PFSK-1 (cell line): ENCODE measurements around the gene VAMP5.

Source experiments
- FOXP2 ChIP-seq: optimal IDR thresholded peaks from 2 replicates; pipeline ENCODE3; 2011; ENCODE audit warnings: borderline replicate concordance, control low read depth, inconsistent platforms; ENCODE audit not compliant: insufficient read depth; ENCODE audit errors: extremely low read length, extremely low read depth
- POLR2AphosphoS5 ChIP-seq: IDR thresholded peaks from 2 replicates; pipeline ENCODE4 v1.6.1; 2012; ENCODE audit warnings: low read depth, mild to moderate bottlenecking, control low read depth, low read length, moderate library complexity
- REST ChIP-seq, 2 experiments: IDR thresholded peaks; 2 replicates each; pipeline versions ENCODE4 v1.6.1 to v1.8.0; 2011 to 2012; ENCODE audit warnings: low read depth in 2 of 2, low read length in 2 of 2, control low read depth in 1 of 2, inconsistent platforms in 1 of 2, mild to moderate bottlenecking in 1 of 2, moderate library complexity in 1 of 2; ENCODE audit not compliant: insufficient read depth in 1 of 2
- SIN3A ChIP-seq: IDR thresholded peaks from 2 replicates; pipeline ENCODE4 v1.6.1; 2012; ENCODE audit warnings: mild to moderate bottlenecking, low read length, moderate library complexity, borderline replicate concordance; ENCODE audit not compliant: insufficient read depth
- TAF1 ChIP-seq: IDR thresholded peaks from 2 replicates; pipeline ENCODE4 v1.6.1; 2012; ENCODE audit warnings: low read length, control low read depth, borderline replicate concordance; ENCODE audit not compliant: insufficient read depth

VAMP5 gene

DNA sequence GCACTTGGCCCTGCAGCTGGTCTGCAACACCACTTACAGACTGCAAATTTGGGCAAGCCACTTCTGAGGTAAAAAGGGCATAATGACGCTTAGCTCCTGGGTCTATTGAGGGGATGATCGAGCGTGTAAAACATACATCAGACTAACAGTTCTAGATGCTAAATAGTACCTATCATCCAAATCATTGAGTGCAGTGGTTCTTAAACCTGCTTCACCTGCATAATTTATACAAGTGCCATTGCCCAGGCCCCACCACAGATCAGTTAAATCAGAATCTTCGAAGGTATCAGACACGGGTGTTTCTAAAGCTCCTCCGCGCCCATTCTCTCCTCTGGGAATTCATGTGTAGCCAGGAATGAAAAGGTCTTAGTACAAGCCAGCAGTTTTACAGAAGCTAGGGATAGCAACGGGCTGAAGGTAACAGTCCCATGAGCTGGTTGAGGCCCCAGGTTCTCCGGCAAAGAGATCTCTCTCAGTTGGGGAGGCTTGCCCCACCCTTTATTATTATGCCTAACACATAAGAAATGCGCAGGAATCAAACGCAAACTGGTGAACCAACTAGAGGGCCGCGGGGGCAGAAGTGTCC lies 10.6 kb downstream of the VAMP5 start:
- TF ChIP-seq POLR2AphosphoS5: no peak
- TF ChIP-seq SIN3A: no peak
- no peak for TF ChIP-seq TAF1
- TF ChIP-seq REST (IDR thresholded peaks at IDR 0.05; ENCODE audit: insufficient read depth in 1 of 2, low read depth in 2 of 2, low read length in 2 of 2): no peak
- TF ChIP-seq FOXP2: no peak

- TF ChIP-seq POLR2AphosphoS5: peak; percentile 88
- TF ChIP-seq SIN3A: peak; percentile 16; the same call in 1 of the 2 replicates
- TF ChIP-seq TAF1: peak; percentile 71; the same call in 1 of the 2 replicates
- no peak for TF ChIP-seq FOXP2
- TF ChIP-seq REST (IDR thresholded peaks at IDR 0.05; ENCODE audit: insufficient read depth in 1 of 2, low read depth in 2 of 2, low read length in 2 of 2): peak in 1 of 2 experiments; percentile 25; a peak in 1 of 4 replicates
These were observed 11.2 kb downstream of the VAMP5 start, which contains the start of gene RNF181 for GRCh38 chr2:85595301-85596025. Gene RNF181, plus strand, starts transcription at chr2:85595745. Its CDS starts 19 bp downstream, at chr2:85595764.

DNA sequence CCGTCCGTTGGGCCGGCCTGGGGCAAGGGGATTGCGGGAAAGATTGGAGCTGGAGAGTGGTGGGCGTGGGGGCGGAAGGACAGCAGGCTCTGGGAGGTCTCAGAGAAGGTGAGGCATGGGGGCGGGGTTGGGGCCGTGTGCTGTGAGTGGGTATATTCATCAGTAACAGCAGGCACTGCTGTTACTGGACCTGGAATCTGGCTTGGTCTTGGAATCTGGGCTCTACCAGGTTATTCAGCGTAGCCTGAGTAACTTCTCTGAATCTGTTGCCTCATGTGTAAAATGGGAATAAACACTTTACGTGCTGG lies 11.7 kb downstream of the VAMP5 start:
- TF ChIP-seq TAF1: no peak
- no peak for TF ChIP-seq POLR2AphosphoS5
- TF ChIP-seq SIN3A: no peak
- no peak for TF ChIP-seq FOXP2
- TF ChIP-seq REST (IDR thresholded peaks at IDR 0.05; ENCODE audit: insufficient read depth in 1 of 2, low read depth in 2 of 2, low read length in 2 of 2): no peak

DNA sequence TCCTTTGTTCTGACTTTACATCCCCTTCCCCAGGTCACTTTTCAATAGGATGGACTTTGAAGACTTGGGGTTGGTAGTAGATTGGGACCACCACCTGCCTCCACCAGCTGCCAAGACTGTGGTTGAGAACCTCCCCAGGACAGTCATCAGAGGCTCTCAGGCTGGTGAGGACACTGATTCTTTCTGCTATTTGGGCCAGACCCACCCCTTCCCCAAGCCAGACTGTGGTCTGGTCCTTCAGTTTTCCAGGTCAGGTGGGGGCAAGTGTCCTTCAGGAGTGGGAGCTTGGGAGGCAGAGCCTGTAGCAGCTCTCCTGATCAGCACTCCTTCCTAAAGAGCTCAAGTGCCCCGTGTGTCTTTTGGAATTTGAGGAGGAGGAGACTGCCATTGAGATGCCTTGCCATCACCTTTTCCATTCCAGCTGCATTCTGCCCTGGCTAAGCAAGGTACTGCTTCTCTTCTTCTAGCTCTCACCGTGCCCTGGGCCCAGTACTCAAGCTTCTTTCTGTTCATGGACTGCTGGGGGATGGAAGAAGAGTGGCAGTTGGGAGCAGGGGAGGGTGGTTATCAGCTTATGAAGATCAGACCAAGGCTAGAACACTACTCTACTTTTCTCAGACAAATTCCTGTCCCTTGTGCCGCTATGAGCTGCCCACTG lies 12.4 kb downstream of the VAMP5 start:
- no peak for TF ChIP-seq TAF1
- no peak for TF ChIP-seq FOXP2
- TF ChIP-seq POLR2AphosphoS5: no peak
- TF ChIP-seq SIN3A: no peak
- no peak for TF ChIP-seq REST (IDR thresholded peaks at IDR 0.05; ENCODE audit: insufficient read depth in 1 of 2, low read depth in 2 of 2, low read length in 2 of 2)
